Muscle layer of colon (tissue), 2 donors: ENCODE results near the gene SLC24A5.

Experiments
- H3K27ac ChIP-seq: one replicate; pipeline ENCODE4 v1.7.0; 2013; ENCODE audit warnings: low read depth, mild to moderate bottlenecking, low read length, moderate library complexity
- H3K27me3 ChIP-seq, 2 donors: one replicate each; pipeline ENCODE4 v1.7.0; 2013; ENCODE audit warnings: low read length in 2 of 2, mild to moderate bottlenecking in 2 of 2; ENCODE audit not compliant: insufficient read depth in 2 of 2, control insufficient read depth in 1 of 2
- H3K36me3 ChIP-seq: one replicate; pipeline ENCODE4 v1.7.0; 2013; ENCODE audit warnings: mild to moderate bottlenecking, low read length; ENCODE audit not compliant: insufficient read depth
- H3K4me1 ChIP-seq: one replicate; pipeline ENCODE4 v1.7.0; 2013; ENCODE audit warnings: mild to moderate bottlenecking, low read length; ENCODE audit not compliant: insufficient read depth
- H3K4me3 ChIP-seq, 2 donors: one replicate each; pipeline ENCODE4 v1.7.0; 2013; ENCODE audit warnings: low read length in 2 of 2, low read depth in 1 of 2, mild to moderate bottlenecking in 1 of 2, moderate library complexity in 1 of 2
- H3K9ac ChIP-seq: one replicate; pipeline ENCODE4 v1.7.0; 2013; ENCODE audit warnings: low read length
- H3K9me3 ChIP-seq: one replicate; pipeline ENCODE4 v1.7.0; 2013; ENCODE audit warnings: mild to moderate bottlenecking, low read length
- donor health status: abdominal sarcoma.
- donor health status: Adenocarcinoma of cecum.

Gene SLC24A5

DNA sequence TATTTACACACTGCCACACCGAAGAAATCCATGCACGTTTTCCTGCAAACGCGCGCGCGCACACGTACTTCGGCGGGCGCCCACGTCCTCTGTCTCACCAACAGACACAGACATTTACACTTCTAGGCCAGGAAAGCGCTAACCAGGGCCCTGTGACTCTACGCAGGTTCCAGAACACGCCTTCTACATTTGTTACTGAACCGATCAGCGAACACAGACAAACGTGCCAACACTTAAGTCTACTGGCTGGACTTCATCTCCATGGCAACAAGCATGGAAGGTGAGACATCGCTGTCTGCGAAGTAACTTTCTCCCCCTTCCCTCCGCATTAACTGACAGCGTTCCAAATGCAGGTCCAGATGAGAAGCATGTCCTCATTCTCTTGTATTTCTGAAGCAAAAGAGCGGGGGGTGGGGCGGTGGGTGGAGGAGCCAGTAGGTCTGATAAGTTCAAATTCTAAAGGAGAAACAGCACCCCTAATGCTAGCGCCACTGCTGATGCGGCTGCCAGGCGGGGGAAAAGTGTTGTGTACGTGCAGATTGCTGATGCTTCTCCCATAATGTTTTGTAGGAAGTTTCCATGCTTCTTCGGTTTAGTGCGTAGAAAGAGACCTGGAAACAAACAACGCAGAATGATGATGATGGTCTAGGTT, 70.9 kb downstream of the SLC24A5 start, which contains the start of gene CTXN2:
Gene CTXN2, plus strand, starts transcription at position 92 of the 652 bp plus-strand sequence. CDS start 9,636 bp downstream, outside the sequence.
- no peaks in the 10 kb centered on the region for H3K9me3 ChIP-seq
- no peak within 1 kb of the TSS for H3K27ac ChIP-seq
- H3K36me3 ChIP-seq = no peaks in the 10 kb centered on the region
- H3K9ac ChIP-seq = no peak within 1 kb of the TSS
- no peaks in the 10 kb centered on the region for H3K4me1 ChIP-seq
- no peaks in the 10 kb centered on the region for H3K27me3 ChIP-seq
- no peak within 1 kb of the TSS for H3K4me3 ChIP-seq
